OCI-LY1 (cell line): ENCODE data around the gene TACR2.

ENCODE experiments used
- CTCF ChIP-seq: fragments of 200-600 bp; sonication (generic), shearing (Covaris generic); IDR thresholded peaks from 2 replicates; pipeline ENCODE4 v1.5.1; 2017; ENCODE audit warnings: mild to moderate bottlenecking, antibody characterized with exemption, low read length, moderate library complexity, mixed read lengths
- EZH2 ChIP-seq: fragments of 200-600 bp; sonication (generic), shearing (Covaris generic); IDR thresholded peaks from 2 replicates; pipeline ENCODE4 v1.8.0; 2017; ENCODE audit warnings: borderline replicate concordance, mixed run types, mild to moderate bottlenecking, antibody characterized with exemption, low read length, moderate library complexity, mixed read lengths

DNA sequence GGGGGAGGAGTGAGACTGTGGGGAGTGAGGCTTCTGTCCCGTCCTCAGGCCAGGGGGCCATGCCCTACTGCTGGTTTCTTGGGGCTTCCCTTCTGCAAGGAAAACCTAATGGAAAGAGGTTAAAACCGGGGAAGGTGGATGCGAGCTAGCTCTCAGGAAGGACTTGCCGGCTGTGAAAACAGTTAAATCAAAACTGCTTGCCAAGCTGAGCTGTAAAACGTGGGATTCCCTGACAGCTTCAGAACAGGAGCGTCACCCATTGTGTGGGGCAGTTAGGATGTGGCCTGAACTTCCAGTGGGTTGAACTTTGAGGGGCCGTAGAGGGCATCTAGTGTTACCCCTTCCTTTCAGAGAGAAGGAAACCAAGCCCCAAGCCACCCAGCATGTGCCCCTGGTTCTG is 47.7 kb upstream of the TACR2 start:
- TF ChIP-seq EZH2 (no peak), CTCF (no peak)
